ENCODE results near the gene ZMPSTE24.

The ZMPSTE24 gene

DNA sequence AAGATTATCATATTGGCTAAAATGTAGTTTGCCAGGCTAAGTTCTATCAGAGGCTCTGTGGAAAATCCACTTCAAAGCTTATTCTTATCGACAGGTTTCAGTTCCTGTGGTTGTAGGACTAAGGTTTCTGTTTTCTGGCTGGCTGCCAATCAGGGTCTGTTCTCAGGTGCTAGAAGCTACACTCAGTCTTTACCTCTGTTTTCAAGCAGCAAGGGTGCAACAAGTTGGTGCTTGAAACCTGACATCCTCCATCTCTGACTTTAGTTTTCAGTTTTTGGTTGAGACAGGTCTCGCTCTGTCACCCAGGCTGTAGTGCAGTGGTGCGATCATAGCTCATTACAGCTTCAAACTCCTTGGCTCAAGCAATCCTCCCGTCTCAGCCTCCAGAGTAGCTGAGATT lies 25.6 kb upstream of the ZMPSTE24 start:
- TF ChIP-seq, protein P1, sequence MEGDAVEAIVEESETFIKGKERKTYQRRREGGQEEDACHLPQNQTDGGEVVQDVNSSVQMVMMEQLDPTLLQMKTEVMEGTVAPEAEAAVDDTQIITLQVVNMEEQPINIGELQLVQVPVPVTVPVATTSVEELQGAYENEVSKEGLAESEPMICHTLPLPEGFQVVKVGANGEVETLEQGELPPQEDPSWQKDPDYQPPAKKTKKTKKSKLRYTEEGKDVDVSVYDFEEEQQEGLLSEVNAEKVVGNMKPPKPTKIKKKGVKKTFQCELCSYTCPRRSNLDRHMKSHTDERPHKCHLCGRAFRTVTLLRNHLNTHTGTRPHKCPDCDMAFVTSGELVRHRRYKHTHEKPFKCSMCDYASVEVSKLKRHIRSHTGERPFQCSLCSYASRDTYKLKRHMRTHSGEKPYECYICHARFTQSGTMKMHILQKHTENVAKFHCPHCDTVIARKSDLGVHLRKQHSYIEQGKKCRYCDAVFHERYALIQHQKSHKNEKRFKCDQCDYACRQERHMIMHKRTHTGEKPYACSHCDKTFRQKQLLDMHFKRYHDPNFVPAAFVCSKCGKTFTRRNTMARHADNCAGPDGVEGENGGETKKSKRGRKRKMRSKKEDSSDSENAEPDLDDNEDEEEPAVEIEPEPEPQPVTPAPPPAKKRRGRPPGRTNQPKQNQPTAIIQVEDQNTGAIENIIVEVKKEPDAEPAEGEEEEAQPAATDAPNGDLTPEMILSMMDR (IDR thresholded peaks at IDR 0.05; ENCODE audit: control insufficient read depth, extremely low read depth, insufficient read depth): no peak
- DNase-seq (ENCODE audit: low read depth): no peak
- H3K4me3 ChIP-seq (ENCODE audit: low read depth, low read length): no peak overlapping the region

DNA sequence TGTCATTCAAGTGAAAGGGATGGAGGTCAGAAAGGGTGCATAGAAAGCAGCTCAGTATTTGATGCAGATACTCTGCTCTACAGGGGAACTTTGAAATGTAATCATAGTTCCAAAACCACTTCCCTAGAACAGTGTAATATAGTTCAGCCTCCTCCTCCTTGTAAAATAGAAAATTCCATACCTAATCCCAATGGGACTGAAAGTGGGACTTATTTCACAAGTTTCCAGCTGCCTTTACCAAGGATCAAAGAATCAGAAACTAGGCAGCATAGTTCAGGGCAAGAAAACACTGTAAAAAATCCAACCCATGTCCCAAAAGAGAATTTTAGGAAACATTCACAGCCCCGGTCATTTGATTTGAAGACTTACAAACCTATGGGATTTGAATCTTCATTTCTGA lies 18.4 kb upstream of the ZMPSTE24 start:
- H3K4me3 ChIP-seq (ENCODE audit: low read depth, low read length): no peak overlapping the region
- TF ChIP-seq, protein P1 (IDR thresholded peaks at IDR 0.05; ENCODE audit: control insufficient read depth, extremely low read depth, insufficient read depth): no peak
- DNase-seq (ENCODE audit: low read depth): no peak

DNA sequence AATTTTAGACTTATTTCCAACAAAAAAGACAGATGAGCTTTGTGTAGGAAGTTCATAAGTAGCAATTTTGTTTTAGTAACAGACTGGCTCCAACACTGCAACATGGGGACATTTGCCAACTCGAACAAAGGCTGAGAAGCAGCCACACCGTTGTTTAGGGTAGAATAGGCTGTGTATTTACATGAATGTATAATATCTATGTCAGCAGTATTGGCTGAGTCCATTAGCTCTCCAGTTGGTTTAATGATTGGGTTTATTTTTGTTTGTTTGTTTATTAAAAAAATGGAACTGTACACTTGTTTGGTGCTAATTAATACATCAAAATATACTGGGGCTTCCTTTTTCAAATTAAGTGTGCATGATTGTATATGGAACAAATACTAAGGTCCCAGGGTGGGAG lies 17.6 kb upstream of the ZMPSTE24 start:
- TF ChIP-seq, protein P1 (IDR thresholded peaks at IDR 0.05; ENCODE audit: control insufficient read depth, extremely low read depth, insufficient read depth): no peak
- no peak overlapping the region for H3K4me3 ChIP-seq (ENCODE audit: low read depth, low read length)
- no peak for DNase-seq (ENCODE audit: low read depth)

DNA sequence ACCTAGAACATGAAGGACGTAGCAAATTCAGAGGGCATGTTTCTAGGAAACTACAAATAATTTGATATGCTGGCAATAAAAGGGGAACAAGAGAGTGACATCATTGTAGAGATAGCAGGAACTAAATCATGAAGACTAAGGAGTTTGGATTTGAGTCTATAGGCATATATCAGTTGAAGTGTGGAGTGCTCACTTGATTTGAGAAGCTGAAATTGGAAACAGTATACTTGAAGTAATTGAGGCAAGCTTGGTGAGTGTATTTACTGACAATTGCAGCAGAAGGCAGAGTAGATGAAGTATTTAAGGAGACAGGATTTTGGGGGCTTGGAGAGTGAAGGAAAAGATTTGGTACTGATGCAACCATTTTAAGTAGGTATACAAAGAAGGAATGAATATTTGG lies 16.7 kb upstream of the ZMPSTE24 start:
- no peak for DNase-seq (ENCODE audit: low read depth)
- TF ChIP-seq, protein P1 (IDR thresholded peaks at IDR 0.05; ENCODE audit: control insufficient read depth, extremely low read depth, insufficient read depth): no peak
- H3K4me3 ChIP-seq (ENCODE audit: low read depth, low read length): no peak overlapping the region

DNA sequence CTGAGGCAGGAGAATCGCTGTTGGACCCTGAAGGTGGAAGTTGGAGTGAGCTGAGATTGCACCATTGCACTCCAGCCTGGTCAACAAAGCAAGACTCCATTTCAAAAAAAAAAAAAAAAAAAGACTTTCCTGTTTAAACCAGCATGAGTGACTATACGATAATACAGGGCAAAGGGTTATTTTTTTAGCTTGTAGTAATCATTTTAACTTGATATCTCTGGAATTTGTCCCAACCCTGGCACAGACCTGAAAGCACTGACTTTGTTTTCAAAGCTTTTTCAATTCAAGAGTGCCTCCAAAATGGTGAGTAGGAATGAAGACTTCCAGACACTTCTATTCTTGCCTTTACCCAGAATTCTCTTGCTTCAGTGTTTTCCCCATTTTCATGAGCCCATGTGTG lies 14.7 kb upstream of the ZMPSTE24 start:
- no peak for DNase-seq (ENCODE audit: low read depth)
- TF ChIP-seq, protein P1 (IDR thresholded peaks at IDR 0.05; ENCODE audit: control insufficient read depth, extremely low read depth, insufficient read depth): no peak
- H3K4me3 ChIP-seq (ENCODE audit: low read depth, low read length): no peak overlapping the region

DNA sequence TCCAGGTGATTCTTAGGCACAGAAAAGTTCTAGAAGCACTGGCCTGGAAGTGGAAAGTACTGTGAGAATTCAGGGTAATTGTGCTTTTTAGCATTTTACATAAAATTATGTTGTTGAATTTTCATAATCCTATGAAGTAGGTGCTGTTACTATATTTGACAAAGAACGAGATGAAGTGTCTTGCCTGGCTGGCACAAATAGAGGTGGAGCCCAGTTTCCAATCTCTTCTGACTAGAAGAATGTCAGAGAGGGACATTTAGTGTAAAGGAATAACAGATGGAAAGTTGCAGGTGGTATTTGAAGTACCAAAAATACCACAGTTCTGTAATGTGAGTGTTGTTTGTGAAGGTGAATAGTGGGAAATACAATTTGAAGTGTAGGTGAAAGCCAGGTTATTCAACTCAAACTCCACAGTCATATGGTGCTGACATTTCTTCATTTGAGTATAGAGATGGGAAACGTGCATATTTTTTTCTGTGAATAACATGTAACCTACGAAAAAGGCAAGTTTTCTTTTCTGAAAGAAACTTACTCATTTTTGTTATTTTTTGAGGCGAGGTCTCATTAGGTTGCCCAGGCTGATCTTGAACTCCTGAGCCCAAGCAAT lies 13.8 kb upstream of the ZMPSTE24 start:
- TF ChIP-seq, protein P1 (IDR thresholded peaks at IDR 0.05; ENCODE audit: control insufficient read depth, extremely low read depth, insufficient read depth): no peak
- no peak overlapping the region for H3K4me3 ChIP-seq (ENCODE audit: low read depth, low read length)
- DNase-seq (ENCODE audit: low read depth): no peak

DNA sequence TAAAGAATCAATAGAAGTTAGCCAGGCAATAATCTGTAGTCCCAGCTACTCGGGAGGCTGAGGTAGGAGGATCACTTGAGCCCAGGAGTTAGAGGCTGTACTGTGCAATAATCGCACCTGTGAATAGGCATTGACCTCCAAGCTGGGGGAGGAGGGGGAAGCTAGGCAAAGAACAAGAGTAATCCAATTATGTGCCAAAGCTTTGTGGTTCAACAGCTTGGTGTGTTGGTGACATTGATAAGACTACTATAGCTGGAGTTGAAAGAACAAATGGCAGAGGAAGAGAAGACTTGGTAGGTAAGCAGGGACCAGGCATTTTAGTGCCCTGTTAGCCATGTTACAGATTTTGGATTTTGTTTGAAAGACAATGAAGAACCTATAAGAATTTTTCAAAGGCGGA lies 12.3 kb upstream of the ZMPSTE24 start:
- TF ChIP-seq, protein P1 (IDR thresholded peaks at IDR 0.05; ENCODE audit: control insufficient read depth, extremely low read depth, insufficient read depth): no peak
- DNase-seq (ENCODE audit: low read depth): no peak
- H3K4me3 ChIP-seq (ENCODE audit: low read depth, low read length): no peak overlapping the region

Measured in LNCaP clone FGC (cell line).